IMR-90 (cell line): Measurements from ENCODE around the gene TPM4. TPM values are rescaled to one million over a fixed set of nuclear protein-coding genes. Genes with fewer than 3 reads are reported as not detected.
"Not testable (repeated sequence)": the region's sequence is repeated elsewhere in the genome, so short reads cannot be mapped to it uniquely, and the experiment has no call there.

ENCODE experiments used
- ATAC-seq: fragments of 200-7000 bp; cut with Tn5 transposase; 2 replicates; pipeline ENCODE4 v1.9.1; 2020; ENCODE audit warnings: low read depth, mild to moderate bottlenecking, moderate library complexity
- BruUV-seq: library from RNA; stranded (reverse); fragments of 400-500 nt; replicated peaks from 2 replicates; lab custom pipeline; 2021; lab: Mats Ljungman, UMichigan
- CTCF ChIA-PET: fragments of 300-600 bp; formaldehyde crosslinking; extraction: SDS; loops from one replicate; lab custom pipeline; 2021; ENCODE audit warnings: antibody characterized with exemption; lab: Yijun Ruan, JAX
- POLR2A ChIA-PET: fragments of 300-600 bp; sonication (Branson Sonifier 250); formaldehyde crosslinking; loops from one replicate; lab custom pipeline; 2022; ENCODE audit warnings: antibody characterized with exemption; ENCODE audit not compliant: unreplicated experiment; lab: Charles Lee
- DNase-seq: peaks from one replicate; pipeline ENCODE4 v3.0.0; 2013
- H2AFZ ChIP-seq: replicated peaks from 2 replicates; pipeline ENCODE3; 2013; ENCODE audit warnings: low read length, mild to moderate bottlenecking; ENCODE audit not compliant: poor library complexity
- H2AK5ac ChIP-seq: 2 replicates; pipeline ENCODE4 v1.6.1; 2013; ENCODE audit warnings: low read depth, low read length, inconsistent platforms
- H2AK9ac ChIP-seq: replicated peaks from 2 replicates; pipeline ENCODE3; 2013; ENCODE audit warnings: mild to moderate bottlenecking, low read depth, low read length, moderate library complexity; ENCODE audit not compliant: poor library complexity
- H2BK120ac ChIP-seq: 2 replicates; pipeline ENCODE4 v1.6.1; 2013; ENCODE audit warnings: low read depth, low read length, inconsistent platforms
- H2BK15ac ChIP-seq: 3 replicates; pipeline ENCODE4 v1.6.1; 2013; ENCODE audit warnings: low read depth, low read length, inconsistent platforms
- H2BK20ac ChIP-seq: 2 replicates; pipeline ENCODE4 v1.6.1; 2013; ENCODE audit warnings: low read depth, mild to moderate bottlenecking, inconsistent platforms, low read length, moderate library complexity
- H2BK5ac ChIP-seq: 2 replicates; pipeline ENCODE4 v1.6.1; 2013; ENCODE audit warnings: mild to moderate bottlenecking, low read depth, low read length, inconsistent platforms; ENCODE audit not compliant: poor library complexity, severe bottlenecking
- H3K14ac ChIP-seq: replicated peaks from 2 replicates; pipeline ENCODE4 v1.6.1; 2013; ENCODE audit warnings: low read depth, low read length, inconsistent platforms
- H3K18ac ChIP-seq: 2 replicates; pipeline ENCODE4 v1.6.1; 2013; ENCODE audit warnings: low read depth, low read length, control low read depth
- H3K23ac ChIP-seq: 2 replicates; pipeline ENCODE4 v1.6.1; 2013; ENCODE audit warnings: low read depth, low read length, inconsistent platforms
- H3K27ac ChIP-seq: 2 replicates; pipeline ENCODE4 v1.5.1; 2013; ENCODE audit warnings: mild to moderate bottlenecking, control low read depth, low read length; ENCODE audit not compliant: insufficient read depth
- H3K27me3 ChIP-seq: 2 replicates; pipeline ENCODE4 v1.6.1; 2013; ENCODE audit warnings: low read length; ENCODE audit not compliant: control insufficient read depth, insufficient read depth
- H3K36me3 ChIP-seq: 2 replicates; pipeline ENCODE4 v1.6.1; 2013; ENCODE audit warnings: low read length, mixed read lengths; ENCODE audit not compliant: control insufficient read depth, insufficient read depth
- H3K4ac ChIP-seq: 2 replicates; pipeline ENCODE4 v1.6.1; 2013; ENCODE audit warnings: low read depth, low read length, inconsistent platforms
- H3K4me1 ChIP-seq: 2 replicates; pipeline ENCODE4 v1.6.1; 2013; ENCODE audit warnings: low read length, mixed read lengths; ENCODE audit not compliant: control insufficient read depth, insufficient read depth
- H3K4me2 ChIP-seq: 2 replicates; pipeline ENCODE4 v1.6.1; 2013; ENCODE audit warnings: low read depth, mild to moderate bottlenecking, control low read depth, low read length, moderate library complexity
- H3K4me3 ChIP-seq: 2 replicates; pipeline ENCODE4 v1.5.1; 2013; ENCODE audit warnings: low read depth, mild to moderate bottlenecking, control low read depth, low read length, moderate library complexity; ENCODE audit not compliant: insufficient read depth
- H3K56ac ChIP-seq: 2 replicates; pipeline ENCODE4 v1.6.1; 2013; ENCODE audit warnings: low read length, inconsistent platforms; ENCODE audit not compliant: insufficient read depth; ENCODE audit errors: extremely low read depth
- H3K79me1 ChIP-seq, 2 experiments: 2 replicates each; pipeline ENCODE4 v1.6.1; 2013; ENCODE audit warnings: low read length in 2 of 2, inconsistent platforms in 1 of 2, low read depth in 1 of 2
- H3K9ac ChIP-seq: 2 replicates; pipeline ENCODE4 v1.6.1; 2013; ENCODE audit warnings: low read depth, low read length, control low read depth
- H3K9me1 ChIP-seq: 2 replicates; pipeline ENCODE4 v1.6.1; 2013; ENCODE audit warnings: low read length, inconsistent platforms; ENCODE audit not compliant: insufficient read depth
- H3K9me3 ChIP-seq: 2 replicates; pipeline ENCODE4 v1.6.1; 2013; ENCODE audit warnings: low read length; ENCODE audit not compliant: control insufficient read depth, insufficient read depth
- H4K20me1 ChIP-seq: 2 replicates; pipeline ENCODE4 v1.6.1; 2013; ENCODE audit warnings: low read length, inconsistent platforms; ENCODE audit not compliant: insufficient read depth
- H4K5ac ChIP-seq: 2 replicates; pipeline ENCODE4 v1.6.1; 2013; ENCODE audit warnings: mild to moderate bottlenecking, low read depth, low read length, control low read depth
- H4K8ac ChIP-seq, 2 experiments: 2 replicates each; pipeline ENCODE4 v1.6.1; 2013; ENCODE audit warnings: low read depth in 2 of 2, low read length in 2 of 2, control low read depth in 1 of 2, inconsistent platforms in 1 of 2
- H4K91ac ChIP-seq: 2 replicates; pipeline ENCODE4 v1.6.1; 2013; ENCODE audit warnings: low read depth, low read length, inconsistent platforms; ENCODE audit not compliant: insufficient read depth
- WGBS, 2 experiments: methylation state at CpG; one replicate each; pipeline versions ENCODE4 v1.1.5 to v1.1.7; 2013; ENCODE audit warnings: missing lambda C conversion rate in 2 of 2; ENCODE audit not compliant: insufficient read length in 1 of 2; ENCODE audit errors: extremely low coverage in 2 of 2; 5-methylcytosine and 5-hydroxymethylcytosine counted together
- dilution Hi-C: fragments of 300-500 bp; cut with HindIII; formaldehyde crosslinking; loops from one replicate; pipeline ENCODE4 v1.14.3; 2018; ENCODE audit warnings: low sequenced_read_pairs; ENCODE audit not compliant: unreplicated experiment
- in situ Hi-C: fragments of 300-500 bp; cut with MboI; formaldehyde crosslinking; loops from 3 replicates; pipeline ENCODE4 v1.14.3; 2019; ENCODE audit warnings: low sequenced_read_pairs, inconsistent platforms, mixed read lengths
- intact Hi-C: fragments of 100-400 bp; cut with micrococcal nuclease; formaldehyde crosslinking; loops from 2 replicates; pipeline ENCODE4 v1.10.0; 2022
- polyA plus RNA-seq, 3 experiments: library from polyadenylated mRNA; depleted of rRNA; stranded (reverse); fragments of >200 nt; gene quantifications; 2 replicates each; pipeline ENCODE4 v1.2.3, GENCODE V29; 2012; ENCODE audit warnings: low replicate concordance in 1 of 3
- total RNA-seq: library from RNA; depleted of rRNA; stranded (reverse); fragments of >200 nt; gene quantifications from 2 replicates; pipeline ENCODE4 v1.2.3, GENCODE V29; 2012

TPM4 gene
- total and polyA plus RNA-seq, 2 of the 4 experiments (the other 2 are of a cell fraction): 1,075 to 1,160 TPM

DNA sequence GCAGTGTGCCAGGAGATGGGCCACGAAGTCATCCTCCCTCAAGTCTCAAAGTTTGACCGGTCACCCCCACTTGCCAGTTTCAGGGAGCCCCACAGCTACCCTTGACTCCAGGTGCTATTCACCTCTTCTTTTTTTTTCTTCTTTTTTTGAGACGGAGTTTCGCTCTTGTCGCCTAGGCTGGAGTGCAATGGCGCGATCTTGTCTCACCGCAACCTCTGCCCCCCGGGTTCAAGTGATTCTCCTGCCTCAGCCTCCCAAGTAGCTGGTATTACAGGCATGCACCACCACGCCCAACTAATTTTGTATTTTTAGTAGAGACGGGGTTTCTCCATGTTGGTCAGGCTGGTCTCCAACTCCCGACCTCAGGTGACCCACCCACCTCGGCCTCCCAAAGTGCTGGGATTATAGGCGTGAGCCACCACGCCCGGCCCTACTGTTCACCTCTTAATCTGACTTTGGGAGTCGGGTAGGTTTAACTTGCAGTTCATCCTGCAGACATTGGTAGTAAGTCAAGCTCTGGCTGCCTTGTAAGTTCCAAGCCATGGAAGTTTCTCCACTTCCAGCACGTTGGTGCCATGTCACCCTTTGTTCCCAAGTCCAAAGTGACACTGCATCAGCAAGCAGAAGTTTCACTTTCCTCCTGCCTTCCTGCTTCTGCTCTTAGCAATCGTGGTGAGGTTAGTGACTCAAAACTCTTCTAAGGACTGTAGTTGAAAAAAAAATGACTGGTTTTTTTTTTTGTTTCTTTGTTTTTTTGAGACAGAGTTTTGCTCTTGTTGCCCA is 43.0 kb downstream of the TPM4 start:
- H3K9me1 ChIP-seq, H4K91ac ChIP-seq, H2BK15ac ChIP-seq, H3K4me1 ChIP-seq, H3K23ac ChIP-seq, H2AK5ac ChIP-seq, dilution Hi-C loops, H2AFZ ChIP-seq, in situ Hi-C loops, H3K27ac ChIP-seq, H3K4ac ChIP-seq, H3K18ac ChIP-seq, H3K9me3 ChIP-seq, H2BK5ac ChIP-seq, H4K5ac ChIP-seq, ATAC-seq, intact Hi-C loops, H3K14ac ChIP-seq, POLR2A ChIA-PET, BruUV-seq, H2AK9ac ChIP-seq, H3K4me3 ChIP-seq, DNase-seq, H2BK20ac ChIP-seq, H4K8ac ChIP-seq, H3K4me2 ChIP-seq, H2BK120ac ChIP-seq, H3K27me3 ChIP-seq, H3K56ac ChIP-seq, H3K9ac ChIP-seq: not testable (repeated sequence)
- 98% methylated on average over 6 of the region's 19 CpGs; no CpG with 5 or more reads in 1 of the 2 experiments for WGBS, 2 experiments
- peaks cover 19% of the 10 kb centered on the region; the same call in 1 of the 2 replicates for H4K20me1 ChIP-seq
- H3K79me1 ChIP-seq: peaks cover 9 to 53% of the 10 kb centered on the region in 2 experiments
- peaks cover 55% of the 10 kb centered on the region for H3K36me3 ChIP-seq
- CTCF ChIA-PET: interaction anchor here (0.6 kb wide), 1 partner anchor 24 kb away, joined by 3 read pairs; the partner anchor contains the start of gene HSH2D
